Measurements from ENCODE around the gene SORCS2.

The SORCS2 gene

GRCh38 chr4:7466904-7467303, 274.6 kb downstream of the SORCS2 start:
- TF ChIP-seq CTCF (IDR thresholded peaks at IDR 0.05; ENCODE audit: low read depth, low read length) (no peak), MYC (IDR thresholded peaks at IDR 0.05; ENCODE audit: low read depth, low read length) (no peak), POLR2A (IDR thresholded peaks at IDR 0.05; ENCODE audit: extremely low read depth, insufficient read length) (no peak), MAX (IDR thresholded peaks at IDR 0.05; ENCODE audit: low read depth, low read length) (no peak)
- DNase-seq (ENCODE audit: low read depth) = no peak

GRCh38 chr4:7467471-7467870, 275.1 kb downstream of the SORCS2 start:
- TF ChIP-seq POLR2A (IDR thresholded peaks at IDR 0.05; ENCODE audit: extremely low read depth, insufficient read length) (no peak), CTCF (IDR thresholded peaks at IDR 0.05; ENCODE audit: low read depth, low read length) (peak; percentile 28)
- no peak for DNase-seq (ENCODE audit: low read depth)
- H3K4me3 ChIP-seq (ENCODE audit: low read depth, low read length) = no peak overlapping the region

More at GRCh38 chr4:7466904-7467303, 274.6 kb downstream of the SORCS2 start:
- H3K4me3 ChIP-seq (ENCODE audit: low read depth, low read length) = no peak overlapping the region

- no peak overlapping the region for H3K4me3 ChIP-seq (ENCODE audit: low read depth, low read length)
- TF ChIP-seq MYC (IDR thresholded peaks at IDR 0.05; ENCODE audit: low read depth, low read length) = no peak
- no peak for TF ChIP-seq CTCF (IDR thresholded peaks at IDR 0.05; ENCODE audit: low read depth, low read length)
- TF ChIP-seq POLR2A (IDR thresholded peaks at IDR 0.05; ENCODE audit: extremely low read depth, insufficient read length) = no peak
- no peak for TF ChIP-seq MAX (IDR thresholded peaks at IDR 0.05; ENCODE audit: low read depth, low read length)
- DNase-seq (ENCODE audit: low read depth) = no peak
Observed at GRCh38 chr4:7469023-7469422, 276.7 kb downstream of the SORCS2 start.

- no peak for DNase-seq (ENCODE audit: low read depth)
Observed at GRCh38 chr4:7470111-7470510, 277.8 kb downstream of the SORCS2 start.

GRCh38 chr4:7470522-7471128, 278.3 kb downstream of the SORCS2 start:
- H3K4me3 ChIP-seq (ENCODE audit: low read depth, low read length) = no peak overlapping the region
- TF ChIP-seq POLR2A (IDR thresholded peaks at IDR 0.05; ENCODE audit: extremely low read depth, insufficient read length) (no peak), MAX (IDR thresholded peaks at IDR 0.05; ENCODE audit: low read depth, low read length) (no peak), CTCF (IDR thresholded peaks at IDR 0.05; ENCODE audit: low read depth, low read length) (no peak), MYC (IDR thresholded peaks at IDR 0.05; ENCODE audit: low read depth, low read length) (no peak)
- no peak for DNase-seq (ENCODE audit: low read depth)

More at GRCh38 chr4:7470111-7470510, 277.8 kb downstream of the SORCS2 start:
- no peak for TF ChIP-seq POLR2A (IDR thresholded peaks at IDR 0.05; ENCODE audit: extremely low read depth, insufficient read length)
- no peak for TF ChIP-seq MAX (IDR thresholded peaks at IDR 0.05; ENCODE audit: low read depth, low read length)
- no peak for TF ChIP-seq CTCF (IDR thresholded peaks at IDR 0.05; ENCODE audit: low read depth, low read length)
- no peak for TF ChIP-seq MYC (IDR thresholded peaks at IDR 0.05; ENCODE audit: low read depth, low read length)
- H3K4me3 ChIP-seq (ENCODE audit: low read depth, low read length) = no peak overlapping the region
